Esophagus muscularis mucosa (tissue), 4 donors: ENCODE data around the gene OR52E4.

ENCODE experiments used
- EP300 ChIP-seq: sonication (generic); formaldehyde crosslinking; IDR thresholded peaks from one replicate; pipeline ENCODE4 v1.6.1; 2017; ENCODE audit warnings: antibody characterized with exemption
- POLR2A ChIP-seq: fragments of 450-650 bp; IDR thresholded peaks from one replicate; pipeline ENCODE4 v1.6.1; 2017; ENCODE audit warnings: antibody characterized with exemption, moderate library complexity, mild to moderate bottlenecking, low read depth
- POLR2AphosphoS5 ChIP-seq, 2 donors: sonication (generic); formaldehyde crosslinking; IDR thresholded peaks; one replicate each; pipeline ENCODE4 v1.6.1; 2017; ENCODE audit warnings: antibody characterized with exemption in 2 of 2
- TF ChIP-seq, protein P1 (sequence below), 3 experiments: fragments of 200-600 bp in 2 of 3; fragments of 450-650 bp in 1 of 3; sonication (generic) in 2 of 3; IDR thresholded peaks; one replicate each; pipeline ENCODE4 v1.5.1; 2017 to 2019; ENCODE audit warnings: antibody characterized with exemption in 3 of 3, mild to moderate bottlenecking in 2 of 3, moderate library complexity in 1 of 3

DNA sequence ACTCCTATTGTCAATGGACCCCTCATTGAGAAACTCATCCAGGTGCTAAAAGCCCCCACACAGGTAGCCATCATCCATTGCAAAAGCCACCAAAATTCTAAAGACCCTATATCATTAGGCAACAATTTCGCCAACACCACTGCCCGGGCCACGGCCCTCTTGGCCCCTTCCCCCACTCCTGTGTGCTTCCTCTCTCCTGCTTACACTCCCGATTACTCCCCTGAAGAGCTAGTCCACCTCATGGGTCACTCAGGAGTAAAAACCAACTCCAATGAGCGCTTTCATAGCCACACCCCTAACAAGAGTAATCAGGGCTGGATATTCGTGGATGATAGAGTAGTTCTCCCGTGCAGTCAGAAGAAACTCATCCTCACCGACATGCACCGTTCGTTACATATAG, 52.7 kb downstream of the OR52E4 start:
- TF ChIP-seq, protein P1, sequence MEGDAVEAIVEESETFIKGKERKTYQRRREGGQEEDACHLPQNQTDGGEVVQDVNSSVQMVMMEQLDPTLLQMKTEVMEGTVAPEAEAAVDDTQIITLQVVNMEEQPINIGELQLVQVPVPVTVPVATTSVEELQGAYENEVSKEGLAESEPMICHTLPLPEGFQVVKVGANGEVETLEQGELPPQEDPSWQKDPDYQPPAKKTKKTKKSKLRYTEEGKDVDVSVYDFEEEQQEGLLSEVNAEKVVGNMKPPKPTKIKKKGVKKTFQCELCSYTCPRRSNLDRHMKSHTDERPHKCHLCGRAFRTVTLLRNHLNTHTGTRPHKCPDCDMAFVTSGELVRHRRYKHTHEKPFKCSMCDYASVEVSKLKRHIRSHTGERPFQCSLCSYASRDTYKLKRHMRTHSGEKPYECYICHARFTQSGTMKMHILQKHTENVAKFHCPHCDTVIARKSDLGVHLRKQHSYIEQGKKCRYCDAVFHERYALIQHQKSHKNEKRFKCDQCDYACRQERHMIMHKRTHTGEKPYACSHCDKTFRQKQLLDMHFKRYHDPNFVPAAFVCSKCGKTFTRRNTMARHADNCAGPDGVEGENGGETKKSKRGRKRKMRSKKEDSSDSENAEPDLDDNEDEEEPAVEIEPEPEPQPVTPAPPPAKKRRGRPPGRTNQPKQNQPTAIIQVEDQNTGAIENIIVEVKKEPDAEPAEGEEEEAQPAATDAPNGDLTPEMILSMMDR (IDR thresholded peaks at IDR 0.05): no peak
- TF ChIP-seq POLR2A (no peak), POLR2AphosphoS5 (IDR thresholded peaks at IDR 0.05) (no peak), EP300 (no peak)
